ENCODE measurements around the gene CEP128.

GRCh38 chr14:80602946-80603345 is 338.6 kb downstream of the CEP128 start:
- TF ChIP-seq CTCF (conservative IDR thresholded peaks at IDR 0.05; ENCODE audit: low read depth, low read length) (no peak), EZH2 (IDR thresholded peaks at IDR 0.05; ENCODE audit: borderline replicate concordance, low read depth, low read length, poor library complexity, severe bottlenecking) (no peak)

Measured in A673 (cell line).